HepG2 (cell line): Measurements from ENCODE around the gene L3MBTL3. TPM values are rescaled to one million over a fixed set of nuclear protein-coding genes. Genes with fewer than 3 reads are reported as not detected.

ENCODE experiments used
- ATAC-seq: fragments of 200-7000 bp; cut with Tn5 transposase; 3 replicates; pipeline ENCODE4 v1.9.1; 2020; ENCODE audit warnings: mild to moderate bottlenecking, moderate library complexity
- BruUV-seq: library from RNA; stranded (reverse); fragments of 400-500 nt; replicated peaks from 2 replicates; lab custom pipeline; 2021; lab: Mats Ljungman, UMichigan
- CTCF ChIA-PET: fragments of 300-600 bp; formaldehyde crosslinking; extraction: SDS; loops from one replicate; lab custom pipeline; 2021; ENCODE audit warnings: low total read pairs, inconsistent platforms, low intra/inter-chr PET ratio; lab: Yijun Ruan, JAX
- POLR2A ChIA-PET: fragments of 350-600 bp; sonication (Branson Sonifier 250); formaldehyde crosslinking; loops from one replicate; lab custom pipeline; 2020; ENCODE audit warnings: antibody characterized with exemption, inconsistent platforms; lab: Yijun Ruan, JAX
- DNase-seq: peaks from one replicate; pipeline ENCODE4 v3.0.0-alpha.2; 2015; ENCODE audit warnings: low spot score
- FAIRE-seq: peaks from 3 replicates; lab custom pipeline; 2011; peaks lifted over from hg19 to GRCh38; lab: Jason Lieb, UNC
- H2AFZ ChIP-seq: one replicate; pipeline ENCODE4 v1.6.1; 2011; ENCODE audit warnings: low read length, inconsistent platforms
- H3K27ac ChIP-seq: fragments of 300-600 bp; 3 replicates; pipeline ENCODE4 v1.8.0; 2011; ENCODE audit warnings: mixed run types, mild to moderate bottlenecking, mixed read lengths, low read length, inconsistent platforms; ENCODE audit not compliant: insufficient read depth; ENCODE audit errors: extremely low read length
- H3K27me3 ChIP-seq, 2 experiments: fragments of 200-600 bp in 1 of 2; 2 replicates in 1 of 2; 3 replicates in 1 of 2; pipeline versions ENCODE4 v1.6.0 to v1.8.0; 2011; ENCODE audit warnings: low read length in 2 of 2, mild to moderate bottlenecking in 2 of 2, moderate library complexity in 2 of 2, inconsistent platforms in 1 of 2; ENCODE audit not compliant: insufficient read depth in 2 of 2, control insufficient read depth in 1 of 2
- H3K36me3 ChIP-seq, 2 experiments: fragments of 200-600 bp in 1 of 2; replicated peaks in 1 of 2; 2 replicates in 1 of 2; 3 replicates in 1 of 2; pipeline versions ENCODE4 v1.5.1 to v1.8.0; 2011; ENCODE audit warnings: low read length in 2 of 2, inconsistent platforms in 1 of 2; ENCODE audit not compliant: insufficient read depth in 2 of 2, control insufficient read depth in 1 of 2
- H3K4me1 ChIP-seq: 2 replicates; pipeline ENCODE4 v1.5.1; 2012; ENCODE audit warnings: low read length, inconsistent platforms; ENCODE audit not compliant: insufficient read depth
- H3K4me2 ChIP-seq: 2 replicates; pipeline ENCODE4 v1.6.0; 2011; ENCODE audit warnings: low read depth, low read length, inconsistent platforms
- H3K4me3 ChIP-seq, 3 experiments: fragments of 200-600 bp in 1 of 3; sonication (generic), shearing (Covaris generic) in 1 of 3; replicated peaks in 1 of 3; 2 replicates each; pipeline ENCODE4 v1.5.1; 2011 to 2016; ENCODE audit warnings: low read length in 3 of 3, inconsistent platforms in 2 of 3, low read depth in 2 of 3, mild to moderate bottlenecking in 2 of 3, control low read depth in 1 of 3, mixed read lengths in 1 of 3; ENCODE audit not compliant: insufficient read depth in 1 of 3
- H3K79me2 ChIP-seq: one replicate; pipeline ENCODE4 v1.6.1; 2011; ENCODE audit warnings: low read length, inconsistent platforms; ENCODE audit not compliant: insufficient read depth
- H3K9ac ChIP-seq: 2 replicates; pipeline ENCODE4 v1.6.0; 2011; ENCODE audit warnings: mild to moderate bottlenecking, low read depth, low read length, inconsistent platforms; ENCODE audit not compliant: insufficient read depth
- H3K9me3 ChIP-seq: 2 replicates; pipeline ENCODE4 v1.5.1; 2012; ENCODE audit warnings: mild to moderate bottlenecking, low read length
- H4K20me1 ChIP-seq: 2 replicates; pipeline ENCODE4 v1.6.0; 2011; ENCODE audit warnings: inconsistent platforms, mild to moderate bottlenecking, low read length, moderate library complexity; ENCODE audit not compliant: insufficient read depth
- DBP ChIP-seq: sonication (generic); formaldehyde crosslinking; IDR thresholded peaks from 2 replicates; pipeline ENCODE4 v1.4.0; 2020; ENCODE audit warnings: missing genetic modification reagents; ENCODE audit errors: not compliant biosample characterization
- FOXO4 ChIP-seq: sonication (generic); formaldehyde crosslinking; conservative IDR thresholded peaks from 2 replicates; pipeline ENCODE4 v1.8.1; 2023; ENCODE audit warnings: missing genetic modification reagents
- FUBP1 ChIP-seq: sonication (generic); formaldehyde crosslinking; IDR thresholded peaks from 2 replicates; pipeline ENCODE4 v1.5.1; 2020; ENCODE audit warnings: missing genetic modification reagents, mild to moderate bottlenecking, borderline replicate concordance
- MTERF4 ChIP-seq: sonication (generic); formaldehyde crosslinking; IDR thresholded peaks from 2 replicates; pipeline ENCODE4 v1.8.0; 2023; ENCODE audit warnings: mild to moderate bottlenecking, missing genetic modification reagents
- NAIF1 ChIP-seq: sonication (generic); formaldehyde crosslinking; IDR thresholded peaks from 2 replicates; pipeline ENCODE4 v1.5.0; 2020; ENCODE audit warnings: mild to moderate bottlenecking, missing genetic modification reagents, borderline replicate concordance
- NFE2 ChIP-seq: sonication (generic); formaldehyde crosslinking; IDR thresholded peaks from 2 replicates; pipeline ENCODE4 v1.4.0; 2020; ENCODE audit warnings: missing genetic modification reagents
- ZNF17 ChIP-seq: sonication (generic); formaldehyde crosslinking; IDR thresholded peaks from 2 replicates; pipeline ENCODE4 v1.5.0; 2020; ENCODE audit warnings: mild to moderate bottlenecking, missing genetic modification reagents
- ZNF232 ChIP-seq: sonication (generic); formaldehyde crosslinking; IDR thresholded peaks from 2 replicates; pipeline ENCODE4 v1.4.0; 2020; ENCODE audit warnings: missing genetic modification reagents, borderline replicate concordance
- ZNF354B ChIP-seq: sonication (generic); formaldehyde crosslinking; IDR thresholded peaks from 2 replicates; pipeline ENCODE4 v1.8.0; 2022; ENCODE audit warnings: mild to moderate bottlenecking, missing genetic modification reagents
- ZNF430 ChIP-seq: sonication (generic); formaldehyde crosslinking; IDR thresholded peaks from 2 replicates; pipeline ENCODE4 v1.9.0; 2021; ENCODE audit warnings: mild to moderate bottlenecking, missing genetic modification reagents
- ZNF577 ChIP-seq: sonication (generic); formaldehyde crosslinking; IDR thresholded peaks from 2 replicates; pipeline ENCODE4 v1.4.0; 2020; ENCODE audit warnings: mild to moderate bottlenecking, low read depth, missing genetic modification reagents, borderline replicate concordance
- ZNF766 ChIP-seq: sonication (generic); formaldehyde crosslinking; IDR thresholded peaks from 2 replicates; pipeline ENCODE4 v1.5.0; 2020; ENCODE audit warnings: missing genetic modification reagents, borderline replicate concordance
- WGBS: methylation state at CpG from one replicate; pipeline ENCODE4 v1.1.6; 2017; ENCODE audit warnings: low lambda C conversion rate; 5-methylcytosine and 5-hydroxymethylcytosine counted together
- in situ Hi-C: cut with HindIII; loops from 2 replicates; pipeline ENCODE4 v1.10.0; 2017; ENCODE audit warnings: low pct_unique_long_range_greater_than_20kb; ENCODE audit not compliant: extremely low pct_ligation_motif_present
- intact Hi-C: fragments of 100-400 bp; cut with micrococcal nuclease; formaldehyde crosslinking; loops from one replicate; pipeline ENCODE4 v1.10.0; 2022; ENCODE audit not compliant: unreplicated experiment
- polyA plus RNA-seq, 8 experiments: library from polyadenylated mRNA; depleted of rRNA in 3 of 8; stranded (reverse) in 7 of 8; unstranded in 1 of 8; fragments of >200 nt; fragmentation: Illumina TruSeq in 4 of 8; extraction: Trizol in 4 of 8; gene quantifications; 2 replicates each; pipeline versions ENCODE4 v1.2.1 to v1.2.3, GENCODE V29; 2011 to 2016; ENCODE audit warnings: low read depth in 4 of 8, missing spikeins in 1 of 8, mixed read lengths in 1 of 8; ENCODE audit not compliant: insufficient read depth in 1 of 8
- total RNA-seq, 5 experiments: library from RNA; depleted of rRNA; stranded (reverse); fragments of >200 nt; fragmentation: Illumina TruSeq; extraction: Trizol; gene quantifications; 2 replicates each; pipeline ENCODE4 v1.2.3, GENCODE V29; 2016; ENCODE audit warnings: low read depth in 1 of 5

L3MBTL3 gene
- total and polyA plus RNA-seq, 2 of the 13 experiments (the other 11 are each of a cell fraction or from before 2014, with no cell fraction given), result 1.5 to 2.5 TPM

- no TSS peak for BruUV-seq
- Histone ChIP-seq H2AFZ (no peak overlapping the region), H3K79me2 (no peaks in the 10 kb centered on the region), H3K27me3 (no peaks in the 10 kb centered on the region), H3K4me2 (no peak overlapping the region), H3K9ac (no peak overlapping the region), H3K4me3 (no peak overlapping the region), H3K9me3 (no peaks in the 10 kb centered on the region), H3K4me1 (no peaks in the 10 kb centered on the region), H4K20me1 (no peaks in the 10 kb centered on the region), H3K36me3 (no peaks in the 10 kb centered on the region), H3K27ac (no peak overlapping the region)
- CTCF ChIA-PET, result no interaction called here
- in situ Hi-C loops, result no loop called here
- TF ChIP-seq ZNF232, result no peak
- no peak for TF ChIP-seq DBP (CRISPR knock-in tag)
- TF ChIP-seq FOXO4, result 0 out of 2 replicates have a peak, but pooled peaks have one; percentile 30
- TF ChIP-seq ZNF766 (CRISPR knock-in tag), result no peak
- POLR2A ChIA-PET, result no interaction called here
- intact Hi-C loops, result no loop called here
- DNase-seq, result no peak
- WGBS, result 18% methylated on average over 2 of the region's 2 CpGs
- ATAC-seq, result no peak
- FAIRE-seq, result no peak
Measured at GRCh38 chr6:130122243-130122642, 103.9 kb downstream of the L3MBTL3 start.

- no peak for DNase-seq
- Histone ChIP-seq H3K9ac (no peak overlapping the region), H3K4me3 (no peak overlapping the region), H3K4me2 (no peak overlapping the region), H3K27ac (no peak overlapping the region), H3K9me3 (no peaks in the 10 kb centered on the region), H2AFZ (no peak overlapping the region), H3K4me1 (no peaks in the 10 kb centered on the region), H3K27me3 (no peaks in the 10 kb centered on the region), H3K36me3 (no peaks in the 10 kb centered on the region), H4K20me1 (no peaks in the 10 kb centered on the region), H3K79me2 (no peaks in the 10 kb centered on the region)
- intact Hi-C loops, result no loop called here
- no TSS peak for BruUV-seq
- WGBS, result 5% methylated on average over 2 of the region's 2 CpGs
- no peak for FAIRE-seq
- TF ChIP-seq NFE2 (CRISPR knock-in tag), result no peak
- TF ChIP-seq ZNF577, result no peak
- no peak for TF ChIP-seq ZNF354B (CRISPR knock-in tag)
- TF ChIP-seq FUBP1 (CRISPR knock-in tag), result no peak
- no peak for TF ChIP-seq ZNF17 (CRISPR knock-in tag)
- no peak for TF ChIP-seq ZNF430 (CRISPR knock-in tag)
- TF ChIP-seq NAIF1 (CRISPR knock-in tag), result no peak
- no peak for TF ChIP-seq MTERF4 (CRISPR knock-in tag)
- ATAC-seq, result no peak
- in situ Hi-C loops, result no loop called here
- CTCF ChIA-PET, result no interaction called here
- POLR2A ChIA-PET, result no interaction called here
Measured at GRCh38 chr6:130127195-130127594, 108.8 kb downstream of the L3MBTL3 start.
